Endothelial cell of hepatic sinusoid (primary cell): ENCODE measurements around the gene MZT2A.
"Not testable (repeated sequence)": the region's sequence is repeated elsewhere in the genome, so short reads cannot be mapped to it uniquely, and the experiment has no call there.

Source experiments
- in situ Hi-C: cut with HindIII; loops from 2 replicates; pipeline ENCODE4 v1.10.0; 2017; ENCODE audit warnings: low sequenced_read_pairs

MZT2A gene

GRCh38 chr2:131467722-131468121 is 24.5 kb downstream of the MZT2A start:
- in situ Hi-C loops: not testable (repeated sequence)

- in situ Hi-C loops: not testable (repeated sequence)
Observed at GRCh38 chr2:131454914-131455313, 37.3 kb downstream of the MZT2A start.

GRCh38 chr2:131451265-131451949 is 40.8 kb downstream of the MZT2A start:
- in situ Hi-C loops: not testable (repeated sequence)

GRCh38 chr2:131447981-131448380 is 44.2 kb downstream of the MZT2A start:
- in situ Hi-C loops: not testable (repeated sequence)

- in situ Hi-C loops: no loop called here
Observed at GRCh38 chr2:131445896-131446295, 46.3 kb downstream of the MZT2A start.

GRCh38 chr2:131445515-131445797 is 46.7 kb downstream of the MZT2A start:
- in situ Hi-C loops: not testable (repeated sequence)

GRCh38 chr2:131444736-131445514 is 47.3 kb downstream of the MZT2A start:
- in situ Hi-C loops: not testable (repeated sequence)

- in situ Hi-C loops: not testable (repeated sequence)
Observed at GRCh38 chr2:131440742-131441468, 51.3 kb downstream of the MZT2A start.
